Measurements from ENCODE around the gene FOXJ3.

DNA sequence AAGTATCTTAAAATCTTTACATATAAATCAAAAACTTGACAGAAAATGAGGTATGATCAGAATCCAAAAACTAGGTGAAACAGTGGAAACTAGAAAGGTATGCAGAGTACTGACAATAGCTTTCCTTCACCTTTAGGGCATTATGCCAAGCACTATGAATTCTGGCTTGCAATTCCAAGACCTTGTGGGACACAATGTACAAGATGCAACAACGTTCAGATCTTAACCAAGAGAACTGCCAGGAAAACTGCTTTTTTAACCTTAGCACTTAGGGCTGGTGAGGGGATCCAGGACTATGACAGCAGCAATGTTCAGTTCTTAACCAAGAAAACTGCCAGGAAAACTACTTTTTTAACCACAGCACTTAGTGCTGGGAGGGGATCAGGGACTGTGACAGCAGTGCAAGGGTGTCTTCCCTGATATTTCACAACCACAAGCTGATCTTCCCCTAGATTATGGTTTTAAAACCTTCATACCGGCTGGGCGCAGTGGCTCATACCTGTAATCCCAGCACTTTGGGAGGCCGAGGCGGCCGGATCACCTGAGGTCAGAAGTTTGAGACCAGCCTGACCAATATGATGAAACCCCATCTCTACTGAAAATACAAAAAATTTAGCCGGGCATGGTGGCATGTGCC is 22.3 kb downstream of the FOXJ3 start:
- TF ChIP-seq, protein P1, sequence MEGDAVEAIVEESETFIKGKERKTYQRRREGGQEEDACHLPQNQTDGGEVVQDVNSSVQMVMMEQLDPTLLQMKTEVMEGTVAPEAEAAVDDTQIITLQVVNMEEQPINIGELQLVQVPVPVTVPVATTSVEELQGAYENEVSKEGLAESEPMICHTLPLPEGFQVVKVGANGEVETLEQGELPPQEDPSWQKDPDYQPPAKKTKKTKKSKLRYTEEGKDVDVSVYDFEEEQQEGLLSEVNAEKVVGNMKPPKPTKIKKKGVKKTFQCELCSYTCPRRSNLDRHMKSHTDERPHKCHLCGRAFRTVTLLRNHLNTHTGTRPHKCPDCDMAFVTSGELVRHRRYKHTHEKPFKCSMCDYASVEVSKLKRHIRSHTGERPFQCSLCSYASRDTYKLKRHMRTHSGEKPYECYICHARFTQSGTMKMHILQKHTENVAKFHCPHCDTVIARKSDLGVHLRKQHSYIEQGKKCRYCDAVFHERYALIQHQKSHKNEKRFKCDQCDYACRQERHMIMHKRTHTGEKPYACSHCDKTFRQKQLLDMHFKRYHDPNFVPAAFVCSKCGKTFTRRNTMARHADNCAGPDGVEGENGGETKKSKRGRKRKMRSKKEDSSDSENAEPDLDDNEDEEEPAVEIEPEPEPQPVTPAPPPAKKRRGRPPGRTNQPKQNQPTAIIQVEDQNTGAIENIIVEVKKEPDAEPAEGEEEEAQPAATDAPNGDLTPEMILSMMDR (IDR thresholded peaks at IDR 0.05; ENCODE audit: low read depth, low read length, missing input control), result no peak
- TF ChIP-seq TAF1 (conservative IDR thresholded peaks at IDR 0.05) (no peak), JUND (IDR thresholded peaks at IDR 0.05) (no peak), RAD21 (IDR thresholded peaks at IDR 0.05) (no peak), YY1 (IDR thresholded peaks at IDR 0.05) (no peak), SP1 (IDR thresholded peaks at IDR 0.05) (no peak), GABPA (IDR thresholded peaks at IDR 0.05 in 1 of 2, conservative IDR thresholded peaks at IDR 0.05 in 1 of 2) (no peak), NR2F2 (IDR thresholded peaks at IDR 0.05) (no peak), HNF4G (IDR thresholded peaks at IDR 0.05) (no peak), EGR1 (IDR thresholded peaks at IDR 0.05; ENCODE audit: low read depth in 2 of 2) (no peak)
- TF ChIP-seq, protein P2, sequence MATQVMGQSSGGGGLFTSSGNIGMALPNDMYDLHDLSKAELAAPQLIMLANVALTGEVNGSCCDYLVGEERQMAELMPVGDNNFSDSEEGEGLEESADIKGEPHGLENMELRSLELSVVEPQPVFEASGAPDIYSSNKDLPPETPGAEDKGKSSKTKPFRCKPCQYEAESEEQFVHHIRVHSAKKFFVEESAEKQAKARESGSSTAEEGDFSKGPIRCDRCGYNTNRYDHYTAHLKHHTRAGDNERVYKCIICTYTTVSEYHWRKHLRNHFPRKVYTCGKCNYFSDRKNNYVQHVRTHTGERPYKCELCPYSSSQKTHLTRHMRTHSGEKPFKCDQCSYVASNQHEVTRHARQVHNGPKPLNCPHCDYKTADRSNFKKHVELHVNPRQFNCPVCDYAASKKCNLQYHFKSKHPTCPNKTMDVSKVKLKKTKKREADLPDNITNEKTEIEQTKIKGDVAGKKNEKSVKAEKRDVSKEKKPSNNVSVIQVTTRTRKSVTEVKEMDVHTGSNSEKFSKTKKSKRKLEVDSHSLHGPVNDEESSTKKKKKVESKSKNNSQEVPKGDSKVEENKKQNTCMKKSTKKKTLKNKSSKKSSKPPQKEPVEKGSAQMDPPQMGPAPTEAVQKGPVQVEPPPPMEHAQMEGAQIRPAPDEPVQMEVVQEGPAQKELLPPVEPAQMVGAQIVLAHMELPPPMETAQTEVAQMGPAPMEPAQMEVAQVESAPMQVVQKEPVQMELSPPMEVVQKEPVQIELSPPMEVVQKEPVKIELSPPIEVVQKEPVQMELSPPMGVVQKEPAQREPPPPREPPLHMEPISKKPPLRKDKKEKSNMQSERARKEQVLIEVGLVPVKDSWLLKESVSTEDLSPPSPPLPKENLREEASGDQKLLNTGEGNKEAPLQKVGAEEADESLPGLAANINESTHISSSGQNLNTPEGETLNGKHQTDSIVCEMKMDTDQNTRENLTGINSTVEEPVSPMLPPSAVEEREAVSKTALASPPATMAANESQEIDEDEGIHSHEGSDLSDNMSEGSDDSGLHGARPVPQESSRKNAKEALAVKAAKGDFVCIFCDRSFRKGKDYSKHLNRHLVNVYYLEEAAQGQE (IDR thresholded peaks at IDR 0.05), result no peak
- TF ChIP-seq, protein P3, sequence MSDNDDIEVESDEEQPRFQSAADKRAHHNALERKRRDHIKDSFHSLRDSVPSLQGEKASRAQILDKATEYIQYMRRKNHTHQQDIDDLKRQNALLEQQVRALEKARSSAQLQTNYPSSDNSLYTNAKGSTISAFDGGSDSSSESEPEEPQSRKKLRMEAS (IDR thresholded peaks at IDR 0.05), result no peak
- TF ChIP-seq, protein P4, sequence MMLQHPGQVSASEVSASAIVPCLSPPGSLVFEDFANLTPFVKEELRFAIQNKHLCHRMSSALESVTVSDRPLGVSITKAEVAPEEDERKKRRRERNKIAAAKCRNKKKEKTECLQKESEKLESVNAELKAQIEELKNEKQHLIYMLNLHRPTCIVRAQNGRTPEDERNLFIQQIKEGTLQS (IDR thresholded peaks at IDR 0.05), result no peak
- TF ChIP-seq, protein P5, sequence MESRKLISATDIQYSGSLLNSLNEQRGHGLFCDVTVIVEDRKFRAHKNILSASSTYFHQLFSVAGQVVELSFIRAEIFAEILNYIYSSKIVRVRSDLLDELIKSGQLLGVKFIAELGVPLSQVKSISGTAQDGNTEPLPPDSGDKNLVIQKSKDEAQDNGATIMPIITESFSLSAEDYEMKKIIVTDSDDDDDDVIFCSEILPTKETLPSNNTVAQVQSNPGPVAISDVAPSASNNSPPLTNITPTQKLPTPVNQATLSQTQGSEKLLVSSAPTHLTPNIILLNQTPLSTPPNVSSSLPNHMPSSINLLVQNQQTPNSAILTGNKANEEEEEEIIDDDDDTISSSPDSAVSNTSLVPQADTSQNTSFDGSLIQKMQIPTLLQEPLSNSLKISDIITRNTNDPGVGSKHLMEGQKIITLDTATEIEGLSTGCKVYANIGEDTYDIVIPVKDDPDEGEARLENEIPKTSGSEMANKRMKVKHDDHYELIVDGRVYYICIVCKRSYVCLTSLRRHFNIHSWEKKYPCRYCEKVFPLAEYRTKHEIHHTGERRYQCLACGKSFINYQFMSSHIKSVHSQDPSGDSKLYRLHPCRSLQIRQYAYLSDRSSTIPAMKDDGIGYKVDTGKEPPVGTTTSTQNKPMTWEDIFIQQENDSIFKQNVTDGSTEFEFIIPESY (IDR thresholded peaks at IDR 0.05), result no peak
